Mesenchymal stem cell (in vitro differentiated cells and primary cell): ENCODE measurements around the gene NUP214.

Experiments used
- DNase-seq: peaks from one replicate; pipeline ENCODE4 v3.0.0-alpha.2; 2013
- H2AFZ ChIP-seq: one replicate; pipeline ENCODE4 v1.6.1; 2013; ENCODE audit warnings: low read depth, mild to moderate bottlenecking, control low read depth, inconsistent platforms, low read length, moderate library complexity
- H2AK5ac ChIP-seq: 2 replicates; pipeline ENCODE4 v1.6.1; 2013; ENCODE audit warnings: low read length, moderate library complexity, mild to moderate bottlenecking, inconsistent platforms; ENCODE audit not compliant: severe bottlenecking
- H2BK120ac ChIP-seq: one replicate; pipeline ENCODE4 v1.6.1; 2013; ENCODE audit warnings: low read depth, mild to moderate bottlenecking, inconsistent platforms, low read length, moderate library complexity
- H2BK12ac ChIP-seq, 2 experiments: one replicate each; pipeline ENCODE4 v1.6.1; 2013; ENCODE audit warnings: inconsistent platforms in 2 of 2, low read length in 2 of 2, mild to moderate bottlenecking in 2 of 2, moderate library complexity in 2 of 2, control low read depth in 1 of 2
- H2BK15ac ChIP-seq: one replicate; pipeline ENCODE4 v1.6.1; 2013; ENCODE audit warnings: mild to moderate bottlenecking, low read depth, inconsistent platforms; ENCODE audit not compliant: poor library complexity, severe bottlenecking
- H2BK5ac ChIP-seq: 2 replicates; pipeline ENCODE4 v1.6.1; 2013; ENCODE audit warnings: low read depth, mild to moderate bottlenecking, low read length, control low read depth, inconsistent platforms; ENCODE audit not compliant: poor library complexity, severe bottlenecking
- H3K14ac ChIP-seq, 2 experiments: one replicate each; pipeline ENCODE4 v1.6.1; 2013; ENCODE audit warnings: inconsistent platforms in 2 of 2, low read length in 2 of 2, control low read depth in 1 of 2, mild to moderate bottlenecking in 1 of 2, moderate library complexity in 1 of 2
- H3K18ac ChIP-seq, 2 experiments: one replicate each; pipeline ENCODE4 v1.6.1; 2013; ENCODE audit warnings: inconsistent platforms in 2 of 2, low read length in 2 of 2, control low read depth in 1 of 2, low read depth in 1 of 2, mild to moderate bottlenecking in 1 of 2
- H3K23ac ChIP-seq, 2 experiments: one replicate each; pipeline ENCODE4 v1.6.1; 2013; ENCODE audit warnings: inconsistent platforms in 2 of 2, low read length in 2 of 2, mild to moderate bottlenecking in 2 of 2, moderate library complexity in 2 of 2, control low read depth in 1 of 2
- H3K27ac ChIP-seq: 2 replicates; pipeline ENCODE4 v1.5.1; 2013; ENCODE audit warnings: mild to moderate bottlenecking, moderate library complexity, low read length, control low read depth, inconsistent platforms; ENCODE audit not compliant: poor library complexity, severe bottlenecking
- H3K27me3 ChIP-seq, 2 experiments: 2 replicates each; pipeline versions ENCODE4 v1.6.1 to v1.7.0; 2013; ENCODE audit warnings: low read length in 2 of 2, mild to moderate bottlenecking in 2 of 2, moderate library complexity in 2 of 2, control low read depth in 1 of 2, inconsistent platforms in 1 of 2; ENCODE audit not compliant: control insufficient read depth in 1 of 2, insufficient read depth in 1 of 2
- H3K36me3 ChIP-seq, 2 experiments: 2 replicates each; pipeline versions ENCODE4 v1.6.1 to v1.7.0; 2013; ENCODE audit warnings: low read length in 2 of 2, control low read depth in 1 of 2, inconsistent platforms in 1 of 2, low read depth in 1 of 2, mild to moderate bottlenecking in 1 of 2; ENCODE audit not compliant: insufficient read depth in 2 of 2, control insufficient read depth in 1 of 2
- H3K4ac ChIP-seq, 2 experiments: one replicate each; pipeline ENCODE4 v1.6.1; 2013; ENCODE audit warnings: inconsistent platforms in 2 of 2, low read length in 2 of 2, mild to moderate bottlenecking in 2 of 2, moderate library complexity in 2 of 2, control low read depth in 1 of 2, low read depth in 1 of 2
- H3K4me1 ChIP-seq: 2 replicates; pipeline ENCODE4 v1.6.1; 2013; ENCODE audit warnings: low read depth, low read length, control low read depth; ENCODE audit not compliant: control insufficient read depth, insufficient read depth
- H3K4me2 ChIP-seq: 2 replicates; pipeline ENCODE4 v1.6.1; 2013; ENCODE audit warnings: low read length, mild to moderate bottlenecking, inconsistent platforms; ENCODE audit not compliant: poor library complexity, severe bottlenecking
- H3K4me3 ChIP-seq, 2 experiments: 2 replicates each; pipeline versions ENCODE4 v1.5.1 to v1.7.0; 2013; ENCODE audit warnings: low read length in 2 of 2, mild to moderate bottlenecking in 2 of 2, control low read depth in 1 of 2, low read depth in 1 of 2; ENCODE audit not compliant: insufficient read depth in 1 of 2
- H3K79me1 ChIP-seq: replicated peaks from 2 replicates; pipeline ENCODE4 v1.6.1; 2013; ENCODE audit warnings: mild to moderate bottlenecking, control low read depth, low read length, inconsistent platforms; ENCODE audit not compliant: poor library complexity, severe bottlenecking
- H3K9ac ChIP-seq: 2 replicates; pipeline ENCODE4 v1.7.0; 2013; ENCODE audit warnings: mild to moderate bottlenecking, low read length, moderate library complexity
- H3K9me3 ChIP-seq: 2 replicates; pipeline ENCODE4 v1.7.0; 2013; ENCODE audit warnings: mild to moderate bottlenecking, low read length; ENCODE audit not compliant: control insufficient read depth
- H4K8ac ChIP-seq: one replicate; pipeline ENCODE4 v1.6.1; 2013; ENCODE audit warnings: inconsistent platforms, mild to moderate bottlenecking, low read length, moderate library complexity
- H4K91ac ChIP-seq: one replicate; pipeline ENCODE4 v1.6.1; 2013; ENCODE audit warnings: mild to moderate bottlenecking, low read length, inconsistent platforms
- WGBS: methylation state at CpG from one replicate; pipeline ENCODE4 v1.1.7; 2013; ENCODE audit warnings: mixed read lengths; 5-methylcytosine and 5-hydroxymethylcytosine counted together

NUP214 gene

GRCh38 chr9:131126059-131126426, 657 bp downstream of the NUP214 start:
- Histone ChIP-seq H3K23ac (no peak overlapping the region), H3K4me1 (peaks cover 15% of the 10 kb centered on the region), H3K4ac (peak overlapping the region; percentile 5 to 65), H2BK5ac (no peak overlapping the region), H2BK12ac (no peak overlapping the region), H2AFZ (peak overlapping the region; percentile 78), H3K9me3 (no peaks in the 10 kb centered on the region), H2BK15ac (no peak overlapping the region), H3K27me3 (no peaks in the 10 kb centered on the region), H3K18ac (no peak overlapping the region), H3K4me3 (peak overlapping the region; percentile 67 to 96), H3K27ac (no peak overlapping the region), H3K36me3 (peaks cover 14 to 36% of the 10 kb centered on the region in 2 experiments), H3K79me1 (peaks cover 6% of the 10 kb centered on the region), H4K8ac (peak overlapping the region; percentile 90), H2BK120ac (no peak overlapping the region), H3K14ac (no peak overlapping the region), H3K4me2 (peak overlapping the region; percentile 80), H2AK5ac (no peak overlapping the region), H4K91ac (no peak overlapping the region), H3K9ac (peak overlapping the region; percentile 97)
- DNase-seq, result no peak
- 11% methylated on average over 11 of the region's 11 CpGs for WGBS

- Histone ChIP-seq H3K23ac (no peak overlapping the region), H3K36me3 (peaks cover 27 to 67% of the 10 kb centered on the region in 2 experiments), H3K4me2 (no peak overlapping the region), H3K14ac (no peak overlapping the region), H3K27me3 (no peaks in the 10 kb centered on the region), H3K18ac (no peak overlapping the region), H3K79me1 (peaks cover 16% of the 10 kb centered on the region), H4K8ac (no peak overlapping the region), H3K27ac (no peak overlapping the region), H3K4me3 (no peak overlapping the region), H3K9me3 (no peaks in the 10 kb centered on the region), H2BK15ac (no peak overlapping the region), H2BK12ac (no peak overlapping the region), H2BK120ac (no peak overlapping the region), H2BK5ac (no peak overlapping the region), H2AFZ (no peak overlapping the region), H4K91ac (no peak overlapping the region), H3K9ac (no peak overlapping the region), H3K4me1 (peaks cover 3% of the 10 kb centered on the region), H2AK5ac (no peak overlapping the region), H3K4ac (no peak overlapping the region)
- 90% methylated on average over 3 of the region's 3 CpGs for WGBS
- DNase-seq, result no peak
These were observed 3.8 kb downstream of the NUP214 start for GRCh38 chr9:131129183-131129582.

GRCh38 chr9:131138676-131139075, 13.3 kb downstream of the NUP214 start:
- no peak overlapping the region for H2BK5ac ChIP-seq
- no peak overlapping the region for H3K9ac ChIP-seq
- H2AFZ ChIP-seq, result no peak overlapping the region
- peaks cover 32 to 91% of the 10 kb centered on the region in 2 experiments for H3K36me3 ChIP-seq
- no peak overlapping the region for H3K18ac ChIP-seq
- no peak overlapping the region for H3K4me2 ChIP-seq
- DNase-seq, result no peak
- no peak overlapping the region for H3K4ac ChIP-seq
- no peak overlapping the region for H3K4me3 ChIP-seq
- H3K4me1 ChIP-seq, result peaks cover 1% of the 10 kb centered on the region
- no peak overlapping the region for H3K14ac ChIP-seq
- no peak overlapping the region for H3K27ac ChIP-seq
- H3K27me3 ChIP-seq, result no peaks in the 10 kb centered on the region
- no peak overlapping the region for H2AK5ac ChIP-seq
- no peaks in the 10 kb centered on the region for H3K9me3 ChIP-seq
- H3K79me1 ChIP-seq, result peaks cover 23% of the 10 kb centered on the region
- no peak overlapping the region for H4K91ac ChIP-seq
- WGBS, result 99% methylated on average over 2 of the region's 2 CpGs
- H3K23ac ChIP-seq, result no peak overlapping the region
- H2BK120ac ChIP-seq, result no peak overlapping the region
- H2BK12ac ChIP-seq, result no peak overlapping the region
- H2BK15ac ChIP-seq, result no peak overlapping the region
- no peak overlapping the region for H4K8ac ChIP-seq

DNA sequence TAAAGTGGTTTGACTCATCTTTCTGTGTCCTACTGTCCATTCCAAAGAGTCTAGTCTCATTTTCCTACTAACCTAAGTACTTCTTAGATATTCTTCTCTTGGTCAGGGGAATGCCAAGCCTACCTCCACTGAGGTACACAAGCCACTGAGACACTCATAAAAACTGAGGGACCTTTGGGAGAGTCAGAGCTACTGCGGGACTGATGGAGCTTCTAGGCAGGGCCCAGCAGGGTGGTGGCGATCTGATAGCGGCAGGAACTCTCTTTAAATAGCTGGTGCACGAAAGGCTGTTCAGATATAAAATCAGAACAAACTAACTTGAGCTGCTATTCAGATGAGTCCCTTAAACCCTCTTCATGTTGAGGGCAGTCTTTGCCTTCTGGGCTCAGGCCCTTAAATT, 14.7 kb downstream of the NUP214 start:
- Histone ChIP-seq H4K91ac (no peak overlapping the region), H3K4ac (no peak overlapping the region), H3K36me3 (peaks cover 30 to 91% of the 10 kb centered on the region in 2 experiments), H2BK12ac (no peak overlapping the region), H2BK15ac (no peak overlapping the region), H3K4me3 (no peak overlapping the region), H3K4me2 (no peak overlapping the region), H3K27ac (no peak overlapping the region), H3K27me3 (no peaks in the 10 kb centered on the region), H2BK120ac (no peak overlapping the region), H3K79me1 (peaks cover 26% of the 10 kb centered on the region), H2AK5ac (no peak overlapping the region), H3K18ac (no peak overlapping the region), H3K14ac (no peak overlapping the region), H4K8ac (no peak overlapping the region), H3K23ac (no peak overlapping the region), H2BK5ac (no peak overlapping the region), H3K9me3 (no peaks in the 10 kb centered on the region), H3K9ac (no peak overlapping the region), H2AFZ (no peak overlapping the region), H3K4me1 (peaks cover 1% of the 10 kb centered on the region)
- 96% methylated on average over 4 of the region's 4 CpGs for WGBS
- DNase-seq, result no peak
